ENCODE measurements around the gene RASGRP3.

GRCh38 chr2:33484042-33484621 lies 7.7 kb downstream of the RASGRP3 start:
- TF ChIP-seq CTCF (IDR thresholded peaks at IDR 0.05 in 8 of 11, conservative IDR thresholded peaks at IDR 0.05 in 3 of 11) (no peak), POLR2A (IDR thresholded peaks at IDR 0.05) (no peak), POLR2AphosphoS5 (IDR thresholded peaks at IDR 0.05) (no peak)
